GM13977 (cell line): ENCODE results near the gene VEZT.
"Not testable (repeated sequence)": the region's sequence is repeated elsewhere in the genome, so short reads cannot be mapped to it uniquely, and the experiment has no call there.

Experiments
- DNase-seq: peaks from one replicate; pipeline ENCODE4 v3.0.0; 2012; ENCODE audit warnings: low spot score
- CTCF ChIP-seq: IDR thresholded peaks from 2 replicates; pipeline ENCODE4 v1.5.1; 2012; ENCODE audit warnings: mild to moderate bottlenecking, control low read depth; ENCODE audit not compliant: insufficient read depth; ENCODE audit errors: extremely low read depth, missing control alignments
- in situ Hi-C: fragments of 300-500 bp; cut with MboI; formaldehyde crosslinking; loops from one replicate; pipeline ENCODE4 v1.12.0; 2022; ENCODE audit warnings: low sequenced_read_pairs, low pct_unique_long_range_greater_than_20kb, mixed read lengths, inconsistent platforms; ENCODE audit not compliant: unreplicated experiment

The VEZT gene

GRCh38 chr12:95228617-95229016 is 11.0 kb downstream of the VEZT start:
- in situ Hi-C loops: no loop called here
- TF ChIP-seq CTCF: no peak
- DNase-seq: no peak

GRCh38 chr12:95229636-95230035 is 12.0 kb downstream of the VEZT start:
- TF ChIP-seq CTCF: no peak
- in situ Hi-C loops: no loop called here

DNA sequence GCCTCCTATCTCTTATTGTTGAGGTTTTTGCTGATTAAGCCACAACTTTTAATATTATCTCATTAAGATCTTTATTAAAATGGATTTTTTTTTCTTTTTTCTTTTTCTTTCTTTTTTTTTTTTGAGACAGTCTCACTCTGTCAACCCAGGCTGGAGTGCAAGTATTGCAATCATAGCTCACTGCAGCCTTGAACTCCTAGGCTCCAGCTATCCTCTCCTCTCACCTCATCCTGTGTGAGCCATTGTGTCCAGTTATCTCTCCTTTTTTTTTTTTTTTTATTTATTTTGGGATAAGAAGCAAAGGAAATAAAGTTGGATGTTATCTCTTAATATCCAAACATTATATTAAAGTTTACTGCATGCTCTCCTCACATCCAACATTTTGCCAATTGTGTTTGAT is 12.7 kb downstream of the VEZT start:
- no peak for DNase-seq
- TF ChIP-seq CTCF: no peak
- in situ Hi-C loops: no loop called here

More at GRCh38 chr12:95229636-95230035, 12.0 kb downstream of the VEZT start:
- no peak for DNase-seq

DNA sequence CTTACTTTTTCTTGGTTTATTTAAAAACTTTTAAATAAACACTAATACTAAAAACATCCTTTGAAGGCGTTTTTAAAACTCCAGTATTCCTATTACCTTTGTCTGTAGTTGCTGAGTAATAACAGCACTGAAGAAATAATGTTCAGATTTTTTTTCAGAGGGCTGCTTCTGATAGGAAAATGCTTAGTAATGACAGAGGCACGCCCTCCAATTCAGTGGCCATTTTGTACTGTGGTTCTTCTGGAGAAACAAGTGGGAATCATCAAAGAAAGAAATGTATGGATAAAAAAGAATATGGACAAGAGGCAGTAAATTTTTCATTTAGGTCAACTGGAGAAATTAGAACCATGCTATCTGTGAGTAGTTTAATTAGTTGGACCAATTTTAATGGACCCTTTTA is 13.6 kb downstream of the VEZT start:
- in situ Hi-C loops: no loop called here
- DNase-seq: no peak
- TF ChIP-seq CTCF: no peak

DNA sequence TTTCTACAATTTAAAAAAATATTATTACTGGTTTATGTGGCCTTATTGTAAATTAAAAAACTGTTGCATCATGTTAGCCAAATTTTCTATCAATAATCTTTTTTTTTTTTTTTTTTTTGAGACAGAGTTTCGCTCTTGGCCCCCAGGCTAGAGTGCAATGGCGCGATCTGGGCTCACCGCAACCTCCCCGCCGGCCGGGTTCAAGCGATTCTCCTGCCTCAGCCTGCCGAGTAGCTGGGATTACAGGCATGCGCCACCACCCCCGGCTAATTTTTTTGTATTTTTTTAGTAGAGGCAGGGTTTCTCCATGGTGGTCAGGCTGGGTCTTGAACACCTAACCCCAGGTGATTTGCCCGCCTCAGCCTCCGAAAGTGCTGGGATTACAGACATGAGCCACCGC is 16.6 kb downstream of the VEZT start:
- DNase-seq, in situ Hi-C loops: not testable (repeated sequence)

GRCh38 chr12:95235621-95236020 is 18.0 kb downstream of the VEZT start:
- in situ Hi-C loops: not testable (repeated sequence)

GRCh38 chr12:95237315-95237714 is 19.7 kb downstream of the VEZT start:
- DNase-seq: no peak
- in situ Hi-C loops: no loop called here
- TF ChIP-seq CTCF: no peak

More at GRCh38 chr12:95235621-95236020, 18.0 kb downstream of the VEZT start:
- not testable (repeated sequence) for DNase-seq

- in situ Hi-C loops: no loop called here
- TF ChIP-seq CTCF: no peak
- no peak for DNase-seq
These were observed 20.5 kb downstream of the VEZT start for GRCh38 chr12:95238150-95238549.
